ACHN (cell line): ENCODE measurements around the gene WASL.
A peak's percentile ranks its signal among the peaks of the same experiment; 100 is the strongest.

Source experiments
- DNase-seq: peaks from one replicate; pipeline ENCODE4 v3.0.0-alpha.2; 2015
- in situ Hi-C: cut with HindIII; loops from 2 replicates; pipeline ENCODE4 v1.10.0; 2017; ENCODE audit warnings: low sequenced_read_pairs, low pct_ligation_motif_present, low pct_unique_long_range_greater_than_20kb

WASL gene

DNA sequence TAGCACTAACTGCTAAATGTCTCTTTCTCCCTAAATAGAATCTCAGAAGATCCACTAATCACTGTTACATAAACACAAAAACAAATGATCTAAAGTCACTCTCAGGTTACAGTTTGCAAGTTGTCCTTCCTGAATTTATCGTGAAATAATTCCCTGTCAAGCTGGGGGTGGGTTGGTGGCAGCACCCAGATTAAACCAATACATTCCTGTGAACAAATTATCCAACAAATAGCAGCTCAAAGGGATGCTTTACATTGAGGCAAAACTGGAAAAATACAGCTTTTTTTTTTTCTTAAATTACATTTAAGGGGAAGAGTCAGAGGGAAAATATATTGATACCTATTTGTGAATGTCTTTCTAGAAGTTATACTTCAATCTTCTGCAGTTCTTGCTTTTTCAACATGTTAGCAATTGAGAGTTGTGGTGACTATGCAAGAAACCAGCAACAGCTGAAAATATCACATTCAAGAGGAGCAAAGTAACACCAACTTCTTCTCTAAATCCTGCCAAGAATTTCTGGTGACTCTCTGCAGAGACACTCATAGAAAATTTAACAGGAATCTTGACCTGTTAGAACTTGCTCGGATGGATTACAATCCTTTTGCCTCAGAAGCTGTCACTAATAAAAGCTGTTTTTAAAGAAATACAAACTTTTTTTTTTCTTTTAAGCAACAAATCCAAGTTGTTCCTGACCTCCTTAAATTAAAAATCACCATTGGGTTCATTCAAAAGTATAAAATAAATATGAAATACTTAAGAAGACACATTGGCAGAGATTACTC lies 74.2 kb downstream of the WASL start:
- in situ Hi-C loops, result no loop called here

DNA sequence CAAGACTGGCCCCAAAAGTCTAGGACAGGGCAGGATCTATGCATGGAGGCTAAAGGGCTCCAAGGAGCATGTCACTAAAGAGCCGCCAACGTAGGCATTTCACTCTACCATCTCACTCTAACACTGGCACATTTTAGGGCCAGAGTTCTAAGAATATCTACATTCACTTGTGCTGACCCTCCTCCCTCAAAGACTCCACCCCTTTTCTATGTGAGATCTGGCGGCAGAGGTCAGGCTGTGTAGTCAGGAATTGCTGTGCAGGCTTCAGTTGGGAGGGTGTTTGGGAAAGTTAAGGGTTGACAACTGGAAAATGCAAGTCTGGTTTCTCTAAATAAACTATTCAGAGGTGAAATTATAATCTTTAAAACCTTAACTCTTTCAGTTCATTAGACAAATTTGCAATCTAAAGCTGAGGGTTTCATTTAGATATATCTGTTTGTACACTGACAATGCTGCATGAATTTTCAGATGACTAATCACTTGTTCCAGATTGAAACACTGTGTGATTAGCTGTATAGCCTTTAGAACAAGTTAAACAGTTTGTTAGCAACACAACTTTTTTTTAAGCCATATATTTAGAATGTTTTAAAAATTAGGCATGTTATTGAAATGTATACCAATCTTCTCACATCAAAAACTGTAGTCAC lies 74.9 kb downstream of the WASL start:
- no peak for DNase-seq
- in situ Hi-C loops, result no loop called here

More for the DNA sequence above, 74.2 kb downstream of the WASL start:
- peak; percentile 17 for DNase-seq

DNA sequence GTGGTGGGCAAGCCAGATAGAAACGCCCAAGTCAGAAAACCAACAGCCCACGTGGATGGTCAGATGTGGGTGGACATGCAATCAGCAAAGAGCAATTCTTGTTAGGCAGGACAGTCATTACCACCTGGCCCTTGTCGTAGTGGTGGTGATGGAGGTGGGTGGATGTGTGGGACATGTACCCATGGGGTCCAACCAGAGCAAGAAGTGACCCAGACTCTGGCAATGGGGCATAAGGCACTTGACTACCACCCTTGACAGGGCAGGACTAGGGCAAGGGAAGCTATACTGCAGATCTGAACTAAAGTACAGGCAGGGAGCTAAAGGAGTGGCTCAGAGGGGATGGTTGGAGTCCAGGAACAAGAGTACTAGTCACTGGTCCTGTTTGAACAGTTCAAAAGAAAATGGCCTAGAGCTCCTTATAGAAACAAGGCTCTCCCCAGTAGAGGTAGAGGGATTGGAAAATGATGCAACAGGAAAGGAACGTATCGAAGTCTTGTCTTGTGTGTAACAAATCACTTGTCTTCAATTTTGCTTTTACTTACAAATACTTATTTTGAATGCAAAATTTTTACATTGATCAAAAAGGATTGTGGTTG lies 75.6 kb downstream of the WASL start:
- in situ Hi-C loops, result no loop called here
- no peak for DNase-seq

DNA sequence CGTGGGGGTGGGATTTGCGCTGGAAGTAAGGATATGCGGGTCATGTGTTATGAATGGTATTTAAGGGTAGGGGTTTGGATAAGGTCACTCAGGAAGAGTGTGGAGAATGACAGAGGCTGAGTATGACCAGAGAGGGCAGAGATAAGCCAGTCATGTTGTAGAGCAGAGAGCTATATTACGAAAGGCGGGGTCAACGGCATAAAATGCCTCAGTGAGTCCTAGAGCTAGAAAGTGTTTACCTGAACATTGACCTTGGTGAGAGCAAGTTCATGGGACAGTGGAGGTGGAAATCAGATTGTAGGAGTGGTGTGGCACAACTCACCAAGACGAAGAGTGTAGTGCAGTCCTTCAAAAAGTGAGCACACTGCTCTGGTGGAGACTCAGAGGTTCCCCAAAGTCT lies 79.3 kb downstream of the WASL start:
- no peak for DNase-seq
- in situ Hi-C loops, result no loop called here

DNA sequence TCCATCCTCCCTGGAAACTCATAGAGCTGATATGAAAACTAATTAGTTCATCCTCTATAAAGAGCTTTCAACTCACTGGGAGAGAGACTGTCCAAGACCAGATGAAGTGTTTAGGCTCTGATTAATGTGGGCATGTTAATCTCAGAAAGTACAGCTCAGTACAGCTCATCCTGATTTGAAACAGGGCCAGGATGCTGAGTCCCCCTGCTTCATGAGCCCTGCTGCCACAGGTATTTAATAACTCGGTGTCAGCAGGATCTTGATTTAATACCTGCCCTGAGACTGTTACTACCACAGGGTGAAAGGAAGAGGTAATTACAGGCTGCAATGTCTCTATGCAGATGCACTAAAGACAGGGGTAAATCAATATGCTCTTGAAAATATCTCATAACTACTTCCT lies 82.3 kb downstream of the WASL start:
- in situ Hi-C loops, result no loop called here
- DNase-seq, result no peak

DNA sequence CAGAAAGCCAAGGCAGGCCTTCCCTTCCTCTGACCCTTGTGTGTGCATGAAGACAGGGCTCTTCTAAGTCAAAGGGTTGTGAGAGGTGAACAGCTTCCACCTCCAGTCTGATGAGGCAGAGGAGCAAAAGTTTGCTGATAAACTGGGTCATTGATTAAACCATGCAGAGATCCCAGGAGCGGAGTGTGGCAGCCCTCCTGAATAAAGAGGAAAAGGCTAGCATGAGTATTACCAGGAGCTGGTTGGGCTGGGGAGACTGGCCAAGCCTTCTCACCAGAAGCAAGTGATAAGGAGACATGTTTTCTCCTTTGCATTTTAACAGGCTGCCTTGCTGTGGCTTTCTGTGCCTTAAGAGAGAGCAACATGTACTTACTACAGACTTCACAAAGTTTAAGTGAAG lies 82.9 kb downstream of the WASL start:
- no peak for DNase-seq
- in situ Hi-C loops, result no loop called here

DNA sequence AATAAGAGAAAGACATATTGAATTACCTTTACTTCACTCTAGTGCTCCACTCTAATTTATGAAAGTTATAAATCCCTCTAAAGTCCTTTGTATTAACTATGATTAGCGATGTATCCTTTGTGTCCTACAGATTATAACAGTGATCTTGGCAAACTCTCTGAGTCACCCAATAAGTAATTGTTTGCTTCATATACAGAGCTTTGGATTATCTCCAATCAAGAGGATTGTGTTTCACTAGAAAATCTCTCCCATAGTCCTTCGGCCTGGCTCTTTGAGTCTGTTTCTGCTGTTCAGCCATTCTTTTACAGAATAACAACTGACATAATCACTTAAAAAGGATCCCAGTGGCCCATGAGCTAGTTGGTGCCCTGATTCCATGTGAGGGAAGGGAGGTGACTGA lies 83.6 kb downstream of the WASL start:
- no peak for DNase-seq
- in situ Hi-C loops, result no loop called here

DNA sequence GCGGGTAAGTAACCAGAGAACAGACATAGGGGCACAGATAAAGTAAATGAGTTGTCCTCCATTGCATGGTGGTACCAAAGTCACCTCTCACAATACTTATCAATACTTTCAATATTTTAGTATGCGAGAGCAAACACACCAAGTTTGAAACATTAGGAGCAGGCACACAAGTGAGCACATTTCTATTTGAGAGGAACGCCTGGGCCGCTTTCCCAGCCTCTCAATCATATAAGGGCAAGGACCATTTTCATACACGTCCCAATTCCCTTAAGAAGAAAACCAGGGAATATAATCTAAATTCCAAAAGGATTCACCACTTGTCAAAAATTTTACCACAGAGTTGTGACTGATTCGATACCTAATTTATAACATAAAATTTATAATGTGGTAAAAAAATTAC lies 85.6 kb downstream of the WASL start:
- DNase-seq, result no peak
- in situ Hi-C loops, result no loop called here

DNA sequence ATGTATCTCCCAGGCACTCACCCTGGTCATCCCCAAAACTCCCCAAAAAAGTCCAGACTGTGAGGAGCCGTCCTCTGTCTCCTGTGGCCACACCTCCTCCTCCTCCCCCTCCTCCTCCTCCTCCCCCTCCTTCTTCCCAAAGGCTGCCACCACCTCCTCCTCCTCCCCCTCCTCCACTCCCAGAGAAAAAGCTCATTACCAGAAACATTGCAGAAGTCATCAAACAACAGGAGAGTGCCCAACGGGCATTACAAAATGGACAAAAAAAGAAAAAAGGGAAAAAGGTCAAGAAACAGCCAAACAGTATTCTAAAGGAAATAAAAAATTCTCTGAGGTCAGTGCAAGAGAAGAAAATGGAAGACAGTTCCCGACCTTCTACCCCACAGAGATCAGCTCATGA lies 86.0 kb downstream of the WASL start:
- in situ Hi-C loops, result no loop called here
- no peak for DNase-seq

DNA sequence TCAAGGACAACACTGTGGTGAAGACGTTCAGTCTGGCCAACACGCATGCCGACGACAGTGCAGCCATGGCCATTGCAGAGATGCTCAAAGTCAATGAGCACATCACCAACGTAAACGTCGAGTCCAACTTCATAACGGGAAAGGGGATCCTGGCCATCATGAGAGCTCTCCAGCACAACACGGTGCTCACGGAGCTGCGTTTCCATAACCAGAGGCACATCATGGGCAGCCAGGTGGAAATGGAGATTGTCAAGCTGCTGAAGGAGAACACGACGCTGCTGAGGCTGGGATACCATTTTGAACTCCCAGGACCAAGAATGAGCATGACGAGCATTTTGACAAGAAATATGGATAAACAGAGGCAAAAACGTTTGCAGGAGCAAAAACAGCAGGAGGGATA lies 86.5 kb downstream of the WASL start:
- in situ Hi-C loops, result no loop called here

DNA sequence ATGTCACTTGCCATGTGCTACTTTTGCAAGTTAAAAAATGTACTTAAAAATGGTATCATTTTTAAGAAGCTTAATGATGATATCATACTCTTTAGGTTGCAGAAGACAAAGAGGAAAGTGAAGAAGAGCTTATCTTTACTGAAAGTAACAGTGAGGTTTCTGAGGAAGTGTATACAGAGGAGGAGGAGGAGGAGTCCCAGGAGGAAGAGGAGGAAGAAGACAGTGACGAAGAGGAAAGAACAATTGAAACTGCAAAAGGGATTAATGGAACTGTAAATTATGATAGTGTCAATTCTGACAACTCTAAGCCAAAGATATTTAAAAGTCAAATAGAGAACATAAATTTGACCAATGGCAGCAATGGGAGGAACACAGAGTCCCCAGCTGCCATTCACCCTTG lies 87.0 kb downstream of the WASL start:
- no peak for DNase-seq
- in situ Hi-C loops, result no loop called here

More for the DNA sequence above, 86.5 kb downstream of the WASL start:
- DNase-seq, result no peak

DNA sequence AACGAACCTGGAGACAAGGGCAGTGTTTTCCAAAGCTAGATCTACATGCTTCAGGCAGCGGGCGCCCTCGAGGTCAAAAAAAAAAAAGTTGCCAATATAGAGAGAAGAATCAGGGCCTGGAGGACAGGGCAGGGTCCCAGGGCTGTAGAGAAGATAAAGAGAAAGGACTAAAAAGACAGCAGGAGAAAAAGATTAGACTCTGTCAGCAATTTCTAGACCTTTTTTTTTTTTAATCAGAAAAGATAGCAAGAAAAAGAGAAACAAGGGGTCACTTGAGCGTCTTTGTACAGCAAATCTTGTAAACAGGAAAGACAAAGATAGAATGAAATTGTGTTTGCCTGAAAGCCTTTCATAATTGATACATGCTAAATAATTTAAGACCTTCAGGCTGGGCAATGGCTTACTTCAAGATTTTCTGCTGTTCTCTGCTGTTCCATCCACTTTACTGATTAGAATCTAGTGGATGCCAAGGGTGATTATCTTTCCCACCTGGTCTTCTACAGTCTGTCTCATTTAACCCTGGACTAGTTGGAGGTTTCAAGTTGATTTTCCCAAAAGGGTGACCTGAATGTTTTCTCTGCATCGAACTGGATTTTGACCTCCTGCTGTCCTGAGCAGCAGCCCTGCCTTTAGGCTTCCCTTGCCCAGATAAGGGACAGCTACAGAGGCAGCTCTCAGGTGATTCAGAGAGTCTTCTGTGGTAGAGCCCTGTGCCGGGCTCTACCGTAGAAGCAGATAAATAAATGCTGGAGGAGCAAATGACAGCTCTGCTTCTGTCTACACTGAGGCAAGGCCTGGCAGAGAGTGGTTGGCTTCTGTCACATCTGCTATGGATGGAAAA lies 88.1 kb downstream of the WASL start:
- in situ Hi-C loops, result no loop called here
- no peak for DNase-seq

DNA sequence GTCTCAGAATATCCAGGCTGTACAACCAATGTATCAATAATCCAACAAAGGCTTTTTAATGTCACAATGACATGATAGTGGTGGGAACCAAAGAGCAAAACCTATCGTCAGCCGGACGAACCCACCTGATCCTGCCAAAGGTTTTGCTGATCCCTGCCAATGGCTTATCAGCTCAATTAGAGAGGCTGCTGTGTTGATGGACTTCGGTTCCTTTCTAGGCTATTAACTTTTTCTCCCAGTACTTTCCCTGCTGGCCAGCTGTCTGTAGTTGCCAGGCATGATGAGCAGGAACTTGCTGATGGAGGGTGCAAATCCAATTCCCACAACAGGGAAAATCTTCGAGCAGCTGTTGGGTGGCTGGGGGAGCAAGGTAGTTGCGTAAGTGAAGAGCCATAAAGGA lies 90.8 kb downstream of the WASL start:
- DNase-seq, result no peak
- in situ Hi-C loops, result no loop called here

DNA sequence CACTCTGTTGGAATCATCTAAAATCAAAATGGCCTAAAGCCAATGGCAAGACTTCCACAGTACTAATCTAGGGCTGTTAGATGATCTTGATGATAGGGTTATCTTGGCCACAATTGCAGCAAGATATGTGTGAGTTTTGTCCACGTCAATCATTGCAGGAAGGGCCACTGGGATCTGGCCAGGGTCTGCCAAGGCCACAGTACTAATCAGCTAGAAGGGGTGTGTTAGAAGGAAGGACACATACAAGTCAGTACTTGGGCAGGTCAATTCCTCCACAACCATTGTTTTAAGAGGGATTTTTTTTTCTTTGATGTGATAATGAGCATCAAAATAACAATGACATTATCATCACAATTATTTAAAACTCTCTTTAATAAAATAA lies 91.5 kb downstream of the WASL start:
- DNase-seq, result no peak
- in situ Hi-C loops, result no loop called here

DNA sequence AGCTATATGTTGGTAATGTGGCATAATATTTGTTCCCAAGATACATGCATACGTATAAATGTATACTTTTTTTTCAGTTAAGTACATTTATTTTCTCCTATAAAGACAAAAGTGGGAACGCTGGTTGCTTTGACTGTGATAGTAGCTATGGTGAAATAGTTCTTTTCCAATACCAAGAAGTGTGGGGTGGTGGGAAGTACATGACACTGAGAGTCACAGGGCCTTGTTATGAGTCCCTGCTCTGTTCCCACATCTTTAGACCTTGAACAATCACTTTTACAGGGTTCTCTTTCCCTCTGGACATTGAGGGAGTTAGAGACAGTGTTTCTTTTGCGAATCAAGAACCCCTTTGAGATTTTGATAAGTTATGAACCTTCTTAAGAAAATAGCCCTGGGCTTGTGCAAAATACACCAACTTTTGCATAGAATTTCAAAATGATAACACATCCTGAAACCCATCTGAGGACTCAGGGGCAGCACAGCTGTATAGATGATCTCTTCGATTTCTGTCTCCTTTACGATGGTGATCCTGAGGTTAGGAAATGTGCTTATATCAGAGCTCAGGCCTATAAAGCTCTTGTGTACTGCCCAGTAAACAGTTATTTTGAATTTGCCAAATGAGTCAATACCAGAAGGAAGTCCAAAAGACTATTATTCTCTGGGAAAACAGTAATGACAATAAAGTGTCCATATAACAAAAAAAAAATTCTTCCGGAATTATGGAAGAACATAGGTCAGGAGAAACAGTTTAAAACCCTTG lies 92.1 kb downstream of the WASL start:
- no peak for DNase-seq
- in situ Hi-C loops, result no loop called here

DNA sequence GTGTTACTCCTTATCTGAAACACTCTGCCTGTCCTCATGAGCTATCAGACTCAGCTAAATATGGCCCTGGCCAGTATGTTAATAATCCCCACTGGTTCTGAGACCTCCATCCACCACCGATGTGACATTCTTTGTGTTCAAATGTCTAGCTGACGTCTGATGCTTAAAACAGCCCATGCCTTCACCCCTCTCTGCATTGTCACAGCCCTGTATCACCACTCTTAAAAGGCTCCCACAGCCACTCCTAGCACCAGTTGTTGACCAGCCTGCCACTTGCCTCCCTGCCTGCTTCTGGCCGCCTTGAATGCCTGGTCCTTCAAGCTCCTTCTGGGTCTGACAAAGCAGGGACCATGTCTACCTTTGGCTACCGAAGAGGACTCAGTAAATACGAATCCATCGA lies 93.2 kb downstream of the WASL start, which contains the start of gene LMOD2:
TSS of gene LMOD2 (plus strand) at position 253 of the 400 bp plus-strand sequence. CDS start at position 351, 98 bp downstream.
- no peak for DNase-seq
- in situ Hi-C loops, result no loop called here

DNA sequence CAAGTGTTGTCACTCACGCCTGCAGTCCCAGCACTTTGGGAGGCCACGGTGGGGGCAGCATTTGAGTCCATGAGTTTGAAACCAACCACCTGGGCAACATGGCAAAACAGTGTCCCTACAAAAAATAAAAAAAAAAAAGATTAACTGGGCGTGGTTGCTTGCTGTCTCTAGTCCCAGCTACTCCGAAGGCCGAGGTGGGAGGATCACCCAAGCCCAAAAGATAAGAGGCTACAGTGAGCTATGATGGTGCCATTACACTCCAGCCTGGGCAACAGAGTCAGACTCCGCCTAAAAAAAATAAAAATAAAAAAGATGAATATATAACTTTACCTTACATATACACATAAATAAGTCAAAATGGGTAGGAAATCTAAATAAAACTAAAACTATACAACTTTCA lies 95.6 kb downstream of the WASL start:
- in situ Hi-C loops, result no loop called here
- no peak for DNase-seq

DNA sequence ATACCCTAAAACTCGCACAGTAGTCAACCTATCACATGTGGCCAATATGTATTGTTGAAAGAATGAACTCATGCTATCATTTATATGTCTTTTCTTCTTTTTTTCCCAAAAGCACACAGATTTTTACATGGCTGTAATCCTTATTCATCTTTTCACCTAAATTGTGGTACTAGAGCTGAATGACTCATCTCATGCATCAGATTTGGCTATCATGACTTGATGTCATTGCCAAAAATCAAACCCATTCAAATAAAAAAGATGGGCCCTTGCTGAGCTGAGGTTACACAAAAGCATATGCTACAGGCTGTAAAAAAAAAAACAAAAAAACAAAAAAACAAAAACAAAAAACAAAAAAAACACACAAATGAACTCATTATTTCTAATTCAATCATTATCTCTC lies 96.4 kb downstream of the WASL start:
- DNase-seq, result no peak
- in situ Hi-C loops, result no loop called here
